Karpas-422 (cell line): ENCODE measurements around the gene EGFL8. TPM values are rescaled to one million over a fixed set of nuclear protein-coding genes. Genes with fewer than 3 reads are reported as not detected.

ENCODE experiments used
- DNase-seq: peaks from one replicate; pipeline ENCODE4 v3.0.0-alpha.2; 2015
- H2AFZ ChIP-seq: fragments of 200-600 bp; sonication (generic); 2 replicates; pipeline ENCODE4 v1.6.1; 2014; ENCODE audit warnings: antibody characterized with exemption, low read length, mixed read lengths
- H3K27ac ChIP-seq: fragments of 200-600 bp; sonication (generic); 2 replicates; pipeline ENCODE4 v1.5.1; 2014; ENCODE audit warnings: mild to moderate bottlenecking, low read length, moderate library complexity
- H3K27me3 ChIP-seq: fragments of 200-600 bp; sonication (generic); 2 replicates; pipeline ENCODE4 v1.6.1; 2014; ENCODE audit warnings: low read length, mixed read lengths
- H3K36me3 ChIP-seq: fragments of 200-600 bp; sonication (generic); 2 replicates; pipeline ENCODE4 v1.6.1; 2014; ENCODE audit warnings: low read length, mixed read lengths; ENCODE audit not compliant: insufficient read depth
- H3K4me1 ChIP-seq: fragments of 200-600 bp; sonication (generic); 2 replicates; pipeline ENCODE4 v1.6.1; 2014; ENCODE audit warnings: mild to moderate bottlenecking, low read length, mixed read lengths
- H3K4me2 ChIP-seq: fragments of 200-600 bp; sonication (generic); 2 replicates; pipeline ENCODE4 v1.6.1; 2014; ENCODE audit warnings: low read length, low read depth, mild to moderate bottlenecking; ENCODE audit not compliant: poor library complexity, severe bottlenecking
- H3K4me3 ChIP-seq: fragments of 200-600 bp; sonication (generic); 2 replicates; pipeline ENCODE4 v1.5.1; 2014; ENCODE audit warnings: mild to moderate bottlenecking, antibody characterized with exemption, low read length, mixed read lengths
- H3K79me2 ChIP-seq: fragments of 200-600 bp; sonication (generic); 2 replicates; pipeline ENCODE4 v1.6.1; 2014; ENCODE audit warnings: mild to moderate bottlenecking, low read length, mixed read lengths
- H3K9ac ChIP-seq: fragments of 200-600 bp; sonication (generic); 2 replicates; pipeline ENCODE4 v1.6.0; 2014; ENCODE audit warnings: low read length
- H3K9me2 ChIP-seq: fragments of 200-600 bp; sonication (generic), shearing (Covaris generic); replicated peaks from 2 replicates; pipeline ENCODE4 v1.6.0; 2014; ENCODE audit warnings: mild to moderate bottlenecking, low read length, moderate library complexity; ENCODE audit not compliant: insufficient read depth
- H3K9me3 ChIP-seq: fragments of 300-700, 200-600 bp; sonication (generic); 2 replicates; pipeline ENCODE4 v1.6.1; 2014; ENCODE audit warnings: low read length, mixed read lengths
- H4K20me1 ChIP-seq: fragments of 200-600 bp; sonication (generic); 2 replicates; pipeline ENCODE4 v1.6.1; 2014; ENCODE audit warnings: mild to moderate bottlenecking, antibody characterized with exemption, low read length, low read depth; ENCODE audit not compliant: insufficient read depth
- total RNA-seq: library from RNA; depleted of rRNA; stranded (reverse); fragments of >200 nt; shearing (Covaris generic); gene quantifications from 2 replicates; pipeline ENCODE4 v1.2.3, GENCODE V29; 2014; ENCODE audit warnings: low replicate concordance

EGFL8 gene
- total RNA-seq, 1 experiment from 2014 or later, result 3.7 TPM

DNA sequence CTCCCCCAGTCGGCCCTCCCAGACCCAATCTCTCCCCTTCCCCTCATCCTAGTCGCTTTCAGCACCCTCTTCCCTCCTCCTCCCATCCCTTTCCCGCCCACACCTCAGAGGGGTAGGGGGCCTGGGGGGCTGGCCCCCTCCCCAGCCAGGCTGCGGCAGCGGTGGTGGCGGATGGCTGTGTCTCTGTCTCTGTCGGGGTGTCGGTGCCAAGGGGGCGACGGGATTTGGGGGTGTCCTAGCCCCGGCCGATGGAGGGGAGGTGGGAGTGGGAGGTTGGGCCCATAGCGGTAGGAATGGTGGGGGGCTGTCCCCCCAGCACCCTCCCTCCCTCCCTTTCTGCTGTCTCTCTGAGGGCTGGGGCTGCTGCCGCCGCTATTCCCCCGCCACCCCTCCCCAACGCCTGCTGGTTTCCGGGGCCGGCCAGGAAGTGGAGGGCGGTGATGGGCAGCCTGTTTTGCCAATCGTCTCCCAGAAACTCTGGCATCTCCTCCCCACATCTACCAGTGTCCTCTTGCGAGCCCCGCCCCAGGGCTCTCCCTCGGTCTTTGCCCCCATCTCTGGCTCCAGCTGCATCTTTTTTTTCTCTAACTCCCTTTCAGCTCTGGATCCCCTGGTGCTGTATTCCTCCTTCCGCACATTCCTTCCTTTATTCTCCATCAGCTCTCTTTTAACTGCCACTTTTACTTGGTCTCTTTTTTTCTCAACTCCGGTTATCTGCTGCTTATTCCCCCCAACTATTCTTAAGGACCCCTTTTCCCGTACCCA, 11.5 kb downstream of the EGFL8 start, which contains the start of gene AGPAT1:
Gene AGPAT1, minus strand, starts transcription at position 374 of the 765 bp plus-strand sequence. CDS start 4,588 bp downstream, outside the sequence.
- Histone ChIP-seq H3K36me3 (no peaks in the 10 kb centered on the region; the same call in 1 of the 2 replicates), H3K9me2 (no peaks in the 10 kb centered on the region), H2AFZ (no peak within 1 kb of the TSS), H4K20me1 (no peaks in the 10 kb centered on the region), H3K4me1 (peaks cover 51% of the 10 kb centered on the region), H3K27me3 (no peaks in the 10 kb centered on the region), H3K4me2 (peak within 1 kb of the TSS; percentile 79), H3K9me3 (no peaks in the 10 kb centered on the region), H3K4me3 (peak within 1 kb of the TSS; percentile 94), H3K9ac (peak within 1 kb of the TSS; percentile 98), H3K27ac (peak within 1 kb of the TSS; percentile 66), H3K79me2 (peaks cover 61% of the 10 kb centered on the region)
- peak; percentile 98 for DNase-seq

DNA sequence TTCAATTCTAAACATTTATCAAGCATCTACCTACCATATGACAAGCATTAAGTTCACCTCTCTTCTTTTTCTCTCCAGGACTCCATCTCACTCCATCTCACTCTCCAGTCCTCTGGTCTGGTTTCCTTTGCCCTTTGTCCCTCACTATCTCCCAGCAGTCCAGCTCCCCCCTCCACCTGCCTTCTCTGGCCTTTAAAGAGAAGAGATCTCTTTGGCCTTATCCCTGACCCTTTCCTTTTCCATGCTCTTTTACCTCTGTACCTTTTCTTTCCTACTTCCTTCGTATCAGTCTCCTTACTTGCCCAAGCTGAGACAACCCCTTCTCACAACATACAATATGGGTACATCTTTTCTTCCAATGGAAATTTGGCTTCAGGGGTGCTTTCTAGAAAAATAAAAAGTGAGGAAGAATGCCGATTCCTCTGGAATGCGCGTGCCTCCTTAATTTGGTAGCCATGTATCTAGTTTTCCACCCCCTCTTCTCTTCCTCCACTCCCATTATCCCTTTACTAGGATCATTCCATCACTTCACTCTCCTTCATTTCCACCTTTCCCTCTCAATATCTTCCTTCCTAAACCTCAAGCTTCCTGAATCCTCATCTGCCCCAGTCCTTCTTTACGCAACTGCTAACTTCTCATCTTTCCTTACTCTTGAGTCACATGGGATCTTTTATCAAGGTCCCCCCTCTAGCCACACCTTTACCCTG, 12.2 kb downstream of the EGFL8 start:
- Histone ChIP-seq H3K27ac (peak overlapping the region; percentile 66), H3K9me2 (no peaks in the 10 kb centered on the region), H3K4me3 (peak overlapping the region; percentile 94), H2AFZ (no peak overlapping the region), H3K27me3 (no peaks in the 10 kb centered on the region), H3K9ac (peak overlapping the region; percentile 71), H4K20me1 (no peaks in the 10 kb centered on the region), H3K4me2 (peak overlapping the region; percentile 79), H3K9me3 (no peaks in the 10 kb centered on the region), H3K36me3 (no peaks in the 10 kb centered on the region; the same call in 1 of the 2 replicates), H3K4me1 (peaks cover 51% of the 10 kb centered on the region), H3K79me2 (peaks cover 60% of the 10 kb centered on the region)
- DNase-seq, result no peak

DNA sequence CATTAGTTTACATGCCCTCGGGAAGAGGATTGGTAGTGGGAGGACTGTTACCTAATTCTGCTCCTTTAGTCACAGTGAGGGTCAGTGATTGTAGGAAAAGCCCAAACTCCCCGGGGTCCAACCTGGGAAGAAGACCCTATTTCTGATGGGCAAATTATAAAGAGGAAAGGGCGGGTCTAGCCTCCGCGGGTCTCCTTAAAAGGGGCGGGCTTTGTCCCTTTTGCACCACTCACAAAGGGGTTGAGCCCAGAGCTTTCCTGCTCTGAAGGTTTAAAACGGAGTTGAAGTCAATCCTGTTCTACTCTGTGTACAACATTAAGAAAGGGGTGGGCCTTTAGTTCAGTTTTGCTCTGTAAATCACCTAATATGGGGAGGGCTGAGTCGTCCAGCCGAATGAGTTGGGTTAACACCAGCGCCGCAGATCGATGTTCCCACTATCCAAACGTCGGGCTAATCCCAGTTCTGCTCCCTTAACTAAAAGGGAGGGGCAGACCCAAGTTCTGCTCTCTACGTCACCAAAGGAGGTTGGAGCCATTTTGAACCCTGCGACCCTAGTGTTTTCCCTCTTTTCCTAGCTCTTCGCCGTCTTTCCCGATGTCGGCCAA, 12.9 kb downstream of the EGFL8 start:
- H2AFZ ChIP-seq, result no peak overlapping the region
- peak overlapping the region; percentile 79 for H3K4me2 ChIP-seq
- peaks cover 51% of the 10 kb centered on the region for H3K4me1 ChIP-seq
- H4K20me1 ChIP-seq, result no peaks in the 10 kb centered on the region
- H3K9me3 ChIP-seq, result no peaks in the 10 kb centered on the region
- peak overlapping the region; percentile 94 for H3K4me3 ChIP-seq
- H3K27me3 ChIP-seq, result no peaks in the 10 kb centered on the region
- no peaks in the 10 kb centered on the region for H3K9me2 ChIP-seq
- H3K36me3 ChIP-seq, result no peaks in the 10 kb centered on the region; the same call in 1 of the 2 replicates
- peak overlapping the region; percentile 71 for H3K9ac ChIP-seq
- DNase-seq, result peak; percentile 55
- H3K79me2 ChIP-seq, result peaks cover 57% of the 10 kb centered on the region
- H3K27ac ChIP-seq, result peak overlapping the region; percentile 66

DNA sequence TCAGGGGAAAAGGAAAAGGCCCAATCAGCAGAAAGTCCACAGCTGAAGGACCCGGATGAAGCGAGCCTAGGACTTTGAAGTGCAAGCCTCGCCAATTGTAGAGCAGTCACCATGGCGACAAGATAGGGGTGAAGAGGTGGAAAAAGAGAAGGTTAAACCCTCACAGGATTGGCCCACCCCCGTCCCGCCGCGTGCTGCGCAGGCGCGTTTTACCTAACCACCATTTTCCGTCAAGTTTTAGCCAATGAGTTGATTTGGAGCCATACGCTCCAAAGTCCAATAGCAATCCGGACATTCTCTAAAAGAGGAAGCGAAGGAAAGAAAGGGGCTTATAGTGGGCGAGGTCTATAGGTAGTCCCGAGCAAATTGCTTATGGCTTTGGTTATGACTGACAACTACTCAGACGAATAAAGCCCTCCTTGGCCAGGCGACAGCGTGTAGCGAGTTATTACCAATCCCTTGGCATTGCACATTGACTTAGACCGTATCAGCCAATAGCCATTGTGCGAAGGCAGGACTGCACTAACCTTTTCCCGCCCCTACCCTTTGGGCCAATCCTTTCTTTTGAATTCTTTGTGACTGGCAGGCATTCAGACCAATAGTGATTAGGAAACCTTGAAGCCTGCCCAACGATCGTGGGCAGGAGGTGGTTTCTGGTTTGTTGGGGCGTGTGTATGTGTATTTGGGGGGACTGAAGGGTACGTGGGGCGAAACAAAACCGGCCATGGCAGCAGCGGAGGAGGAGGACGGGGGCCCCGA, 13.6 kb downstream of the EGFL8 start, which contains the start of gene RNF5:
Gene RNF5, plus strand, starts transcription at position 618 of the 759 bp plus-strand sequence. Its CDS starts 107 bp downstream, at position 725.
- H3K4me1 ChIP-seq, result peaks cover 51% of the 10 kb centered on the region
- peaks cover 51% of the 10 kb centered on the region for H3K79me2 ChIP-seq
- no peaks in the 10 kb centered on the region for H3K9me3 ChIP-seq
- no peaks in the 10 kb centered on the region for H3K9me2 ChIP-seq
- peak within 1 kb of the TSS; percentile 88 for H3K9ac ChIP-seq
- H3K4me2 ChIP-seq, result peak within 1 kb of the TSS; percentile 79
- H4K20me1 ChIP-seq, result no peaks in the 10 kb centered on the region
- DNase-seq, result peak; percentile 100
- no peaks in the 10 kb centered on the region for H3K27me3 ChIP-seq
- H3K27ac ChIP-seq, result peak within 1 kb of the TSS; percentile 68
- peaks cover 4% of the 10 kb centered on the region for H3K36me3 ChIP-seq
- no peak within 1 kb of the TSS for H2AFZ ChIP-seq
- peak within 1 kb of the TSS; percentile 94 for H3K4me3 ChIP-seq

DNA sequence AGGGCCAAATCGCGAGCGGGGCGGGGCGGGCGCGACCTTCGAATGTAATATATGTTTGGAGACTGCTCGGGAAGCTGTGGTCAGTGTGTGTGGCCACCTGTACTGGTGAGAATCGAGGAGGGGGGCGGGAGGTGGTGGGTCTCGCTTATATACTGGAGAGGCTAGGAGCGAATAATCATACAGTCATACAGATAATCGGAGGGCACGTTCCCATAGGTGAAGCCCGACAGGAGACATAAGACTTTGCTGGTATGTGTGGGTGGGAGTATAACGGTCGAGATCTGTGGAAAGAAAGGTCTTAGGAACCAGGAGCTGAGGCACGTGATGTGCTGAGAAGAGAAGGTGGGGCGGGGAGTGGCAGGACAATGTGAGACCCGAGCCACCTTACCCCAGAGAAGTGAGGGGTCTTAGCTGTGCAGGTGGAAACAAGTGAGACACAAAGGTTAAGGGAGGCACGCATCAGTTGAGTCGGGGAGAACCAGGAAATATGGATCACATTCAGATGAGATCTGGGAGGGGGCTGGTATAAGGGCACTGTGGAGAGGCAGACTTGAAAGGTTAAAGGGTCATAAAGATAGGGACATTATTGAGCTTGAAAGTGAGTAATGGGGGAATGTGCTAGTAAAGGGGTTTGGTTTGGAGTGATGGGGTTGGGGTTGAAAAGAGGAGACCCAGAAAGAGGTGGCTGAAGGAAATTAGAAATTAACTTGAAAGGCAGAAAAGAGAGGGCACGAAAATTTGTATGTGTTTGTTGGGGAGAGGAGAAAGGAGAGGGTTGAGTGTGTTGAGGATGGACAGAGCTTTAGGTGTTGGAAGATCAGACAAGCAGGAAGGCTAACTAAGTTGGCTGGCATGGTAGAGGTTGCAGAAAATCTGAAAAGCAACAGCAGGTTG, 14.4 kb downstream of the EGFL8 start:
- Histone ChIP-seq H3K4me3 (peak overlapping the region; percentile 87), H3K4me2 (peak overlapping the region; percentile 71), H2AFZ (no peak overlapping the region), H3K9me3 (no peaks in the 10 kb centered on the region), H3K27ac (peak overlapping the region; percentile 68), H3K9me2 (no peaks in the 10 kb centered on the region), H3K79me2 (peaks cover 42% of the 10 kb centered on the region), H3K27me3 (no peaks in the 10 kb centered on the region), H4K20me1 (no peaks in the 10 kb centered on the region), H3K36me3 (peaks cover 7% of the 10 kb centered on the region), H3K4me1 (peaks cover 45% of the 10 kb centered on the region), H3K9ac (peak overlapping the region; percentile 88)
- peak; percentile 65 for DNase-seq

GRCh38 chr6:32179766-32180405, 15.5 kb downstream of the EGFL8 start:
- H3K4me3 ChIP-seq, result peak overlapping the region; percentile 87
- peak overlapping the region; percentile 71 for H3K4me2 ChIP-seq
- H3K36me3 ChIP-seq, result peaks cover 7% of the 10 kb centered on the region
- peaks cover 34% of the 10 kb centered on the region for H3K79me2 ChIP-seq
- no peak overlapping the region; the same call in 1 of the 2 replicates for H3K27ac ChIP-seq
- H3K9me3 ChIP-seq, result no peaks in the 10 kb centered on the region
- no peaks in the 10 kb centered on the region for H3K27me3 ChIP-seq
- peaks cover 34% of the 10 kb centered on the region for H3K4me1 ChIP-seq
- H2AFZ ChIP-seq, result no peak overlapping the region
- no peaks in the 10 kb centered on the region for H3K9me2 ChIP-seq
- H3K9ac ChIP-seq, result peak overlapping the region; percentile 88
- H4K20me1 ChIP-seq, result no peaks in the 10 kb centered on the region
- no peak for DNase-seq
